H9 (cell line): ENCODE data around the gene UCHL1. TPM values are rescaled to one million over a fixed set of nuclear protein-coding genes. Genes with fewer than 3 reads are reported as not detected.

ENCODE experiments used
- DNase-seq: peaks from one replicate; pipeline ENCODE4 v3.0.0-alpha.2; 2017
- H2AFZ ChIP-seq: one replicate; pipeline ENCODE4 v1.6.1; 2013; ENCODE audit warnings: mild to moderate bottlenecking, low read length, control low read depth, moderate library complexity
- H2AK5ac ChIP-seq: 2 replicates; pipeline ENCODE4 v1.6.1; 2013; ENCODE audit warnings: low read length, control low read depth, mixed read lengths; ENCODE audit not compliant: insufficient read length
- H2BK120ac ChIP-seq: one replicate; pipeline ENCODE4 v1.6.1; 2013; ENCODE audit warnings: low read depth, mild to moderate bottlenecking, low read length, control low read depth, inconsistent platforms; ENCODE audit not compliant: poor library complexity, severe bottlenecking
- H2BK12ac ChIP-seq: 2 replicates; pipeline ENCODE4 v1.6.1; 2013; ENCODE audit warnings: low read length, control low read depth, mixed read lengths, low read depth; ENCODE audit not compliant: insufficient read length
- H2BK15ac ChIP-seq: 2 replicates; pipeline ENCODE4 v1.6.1; 2013; ENCODE audit warnings: low read depth, low read length, control low read depth
- H2BK20ac ChIP-seq: one replicate; pipeline ENCODE4 v1.6.1; 2013; ENCODE audit warnings: low read depth, mild to moderate bottlenecking, low read length, control low read depth, inconsistent platforms; ENCODE audit not compliant: poor library complexity, severe bottlenecking
- H2BK5ac ChIP-seq: 2 replicates; pipeline ENCODE4 v1.6.1; 2013; ENCODE audit warnings: low read length, control low read depth, mixed read lengths; ENCODE audit not compliant: insufficient read length
- H3K14ac ChIP-seq: 2 replicates; pipeline ENCODE4 v1.6.1; 2013; ENCODE audit warnings: low read length, control low read depth; ENCODE audit not compliant: insufficient read depth
- H3K18ac ChIP-seq: 2 replicates; pipeline ENCODE4 v1.6.1; 2013; ENCODE audit warnings: low read depth, mild to moderate bottlenecking, mixed read lengths, low read length, control low read depth; ENCODE audit not compliant: insufficient read length
- H3K23ac ChIP-seq: 2 replicates; pipeline ENCODE4 v1.6.1; 2013; ENCODE audit warnings: low read length, control low read depth, mixed read lengths, low read depth; ENCODE audit not compliant: insufficient read length
- H3K23me2 ChIP-seq: 2 replicates; pipeline ENCODE4 v1.6.1; 2013; ENCODE audit warnings: low read depth, mild to moderate bottlenecking, mixed read lengths, low read length, control low read depth; ENCODE audit not compliant: insufficient read length, poor library complexity, severe bottlenecking
- H3K27ac ChIP-seq: 2 replicates; pipeline ENCODE4 v1.5.1; 2013; ENCODE audit warnings: low read length, control low read depth, mixed read lengths, low read depth; ENCODE audit not compliant: insufficient read length
- H3K27me3 ChIP-seq: 2 replicates; pipeline ENCODE4 v1.6.1; 2013; ENCODE audit warnings: low read length, control low read depth, inconsistent platforms; ENCODE audit not compliant: insufficient read depth
- H3K4ac ChIP-seq: 2 replicates; pipeline ENCODE4 v1.6.1; 2013; ENCODE audit warnings: low read depth, mild to moderate bottlenecking, control low read depth, inconsistent platforms, low read length, moderate library complexity
- H3K4me1 ChIP-seq: 2 replicates; pipeline ENCODE4 v1.6.1; 2013; ENCODE audit warnings: low read length, control low read depth, inconsistent platforms; ENCODE audit not compliant: insufficient read depth
- H3K4me2 ChIP-seq: 2 replicates; pipeline ENCODE4 v1.6.1; 2013; ENCODE audit warnings: low read length, control low read depth, mixed read lengths; ENCODE audit not compliant: insufficient read length, insufficient read depth
- H3K56ac ChIP-seq: 2 replicates; pipeline ENCODE4 v1.6.1; 2013; ENCODE audit warnings: low read depth, mild to moderate bottlenecking, mixed read lengths, low read length, control low read depth; ENCODE audit not compliant: insufficient read length
- H3K79me1 ChIP-seq: 2 replicates; pipeline ENCODE4 v1.6.1; 2013; ENCODE audit warnings: low read depth, mild to moderate bottlenecking, moderate library complexity, low read length, control low read depth, inconsistent platforms; ENCODE audit not compliant: insufficient read depth, poor library complexity, severe bottlenecking
- H3K79me2 ChIP-seq: 2 replicates; pipeline ENCODE4 v1.6.1; 2013; ENCODE audit warnings: low read length, control low read depth, inconsistent platforms; ENCODE audit not compliant: insufficient read depth
- H3K9ac ChIP-seq: 2 replicates; pipeline ENCODE4 v1.6.1; 2013; ENCODE audit warnings: low read length, control low read depth, mixed read lengths; ENCODE audit not compliant: insufficient read length; ENCODE audit errors: extremely low read depth
- H3K9me3 ChIP-seq: one replicate; pipeline ENCODE4 v1.6.1; 2013; ENCODE audit warnings: low read depth, low read length, inconsistent platforms; ENCODE audit not compliant: control insufficient read depth
- H3T11ph ChIP-seq: one replicate; pipeline ENCODE4 v1.6.1; 2013; ENCODE audit warnings: mild to moderate bottlenecking, low read length, control low read depth, inconsistent platforms
- H4K20me1 ChIP-seq: one replicate; pipeline ENCODE4 v1.6.1; 2013; ENCODE audit not compliant: control insufficient read depth, insufficient read length, insufficient read depth
- H4K5ac ChIP-seq: 2 replicates; pipeline ENCODE4 v1.6.1; 2013; ENCODE audit warnings: low read depth, mild to moderate bottlenecking, mixed read lengths, low read length, control low read depth; ENCODE audit not compliant: insufficient read length
- H4K8ac ChIP-seq: replicated peaks from 2 replicates; pipeline ENCODE4 v1.6.1; 2013; ENCODE audit warnings: low read length, control low read depth, mixed read lengths, low read depth; ENCODE audit not compliant: insufficient read length
- H4K91ac ChIP-seq: 2 replicates; pipeline ENCODE4 v1.6.1; 2013; ENCODE audit warnings: low read depth, mild to moderate bottlenecking, moderate library complexity, mixed read lengths, low read length, control low read depth; ENCODE audit not compliant: insufficient read length
- H3K27ac Mint-ChIP-seq, 3 experiments: 2 replicates in 2 of 3; 3 replicates in 1 of 3; pipeline ENCODE4 v1.8.0; 2020 to 2021; ENCODE audit warnings: mixed read lengths in 3 of 3, mild to moderate bottlenecking in 1 of 3, moderate library complexity in 1 of 3
- H3K27me3 Mint-ChIP-seq: 2 replicates; pipeline ENCODE4 v1.8.0; 2021; ENCODE audit warnings: low read depth, mild to moderate bottlenecking, moderate library complexity, mixed read lengths
- H3K36me3 Mint-ChIP-seq, 3 experiments: 2 replicates in 2 of 3; 3 replicates in 1 of 3; pipeline ENCODE4 v1.8.0; 2020 to 2021; ENCODE audit warnings: low read depth in 3 of 3, mixed read lengths in 3 of 3; ENCODE audit not compliant: insufficient read depth in 1 of 3
- H3K4me1 Mint-ChIP-seq, 2 experiments: 2 replicates each; pipeline ENCODE4 v1.8.0; 2020; ENCODE audit warnings: mixed read lengths in 2 of 2
- H3K4me3 Mint-ChIP-seq, 2 experiments: 2 replicates in 1 of 2; 3 replicates in 1 of 2; pipeline ENCODE4 v1.8.0; 2020 to 2021; ENCODE audit warnings: mild to moderate bottlenecking in 2 of 2, mixed read lengths in 2 of 2, moderate library complexity in 1 of 2
- H3K9me3 Mint-ChIP-seq, 2 experiments: 2 replicates in 1 of 2; 3 replicates in 1 of 2; pipeline ENCODE4 v1.8.0; 2020; ENCODE audit warnings: mild to moderate bottlenecking in 2 of 2, mixed read lengths in 2 of 2, moderate library complexity in 1 of 2
- WGBS: extraction: QIAGEN DNeasy Blood & Tissue Kit; methylation state at CpG from one replicate; pipeline ENCODE4 v1.1.7; 2013; ENCODE audit warnings: missing lambda C conversion rate, low lambda C conversion rate, mixed read lengths; ENCODE audit not compliant: insufficient read length; ENCODE audit errors: extremely low coverage; 5-methylcytosine and 5-hydroxymethylcytosine counted together
- total RNA-seq: library from RNA; stranded (reverse); gene quantifications from 2 replicates; pipeline ENCODE4 v1.2.1, GENCODE V29; 2021
- TF ChIP-seq, protein P1 (sequence below): fragments of 200-600 bp; sonication (generic); conservative IDR thresholded peaks from 3 replicates; pipeline ENCODE4 v1.8.0; 2021; ENCODE audit warnings: antibody characterized with exemption, mild to moderate bottlenecking

Gene UCHL1
- total RNA-seq, 1 experiment from 2014 or later, result 513 TPM

DNA sequence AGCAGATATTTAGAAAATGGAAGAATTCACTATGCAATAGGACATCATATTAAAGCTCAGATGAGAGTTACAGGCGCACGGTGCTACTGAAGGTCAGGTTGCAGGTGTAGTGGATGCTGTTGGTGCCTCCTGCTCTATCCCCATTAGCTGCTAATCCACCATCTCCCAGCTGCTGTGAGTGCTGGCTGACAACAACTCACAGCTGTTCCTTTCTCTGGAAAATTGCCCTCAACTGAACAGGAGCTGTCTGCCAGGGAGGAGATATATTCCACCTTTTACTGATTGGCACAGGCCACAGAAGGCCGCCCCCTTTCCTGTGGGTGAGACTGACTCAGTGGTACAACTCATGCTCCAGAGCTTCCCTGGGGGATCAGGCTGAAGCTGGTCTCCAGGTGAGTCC lies 48.7 kb downstream of the UCHL1 start:
- no peaks in the 10 kb centered on the region for H4K20me1 ChIP-seq
- H4K91ac ChIP-seq, result no peak overlapping the region
- no peak overlapping the region for H3K23ac ChIP-seq
- no peaks in the 10 kb centered on the region for H3K4me1 ChIP-seq
- H3K9me3 ChIP-seq, result no peaks in the 10 kb centered on the region
- no peak overlapping the region for H2BK120ac ChIP-seq
- H4K5ac ChIP-seq, result no peak overlapping the region
- H2BK12ac ChIP-seq, result no peak overlapping the region
- no peak overlapping the region for H4K8ac ChIP-seq
- no peak overlapping the region for H3K56ac ChIP-seq
- H3K27me3 ChIP-seq, result no peaks in the 10 kb centered on the region
- no peaks in the 10 kb centered on the region; a peak in 1 of 5 replicates for H3K9me3 Mint-ChIP-seq
- DNase-seq, result no peak
- no peaks in the 10 kb centered on the region for H3K79me2 ChIP-seq
- H3K27ac Mint-ChIP-seq, result no peak overlapping the region
- H3K4me1 Mint-ChIP-seq, result peaks cover 2 to 4% of the 10 kb centered on the region in 2 experiments; a peak in 1 of 4 replicates
- no peak overlapping the region for H2BK15ac ChIP-seq
- no peaks in the 10 kb centered on the region; a peak in 1 of 7 replicates for H3K36me3 Mint-ChIP-seq
- H3K14ac ChIP-seq, result no peak overlapping the region
- H3K79me1 ChIP-seq, result no peaks in the 10 kb centered on the region
- no peak overlapping the region for H3K9ac ChIP-seq
- no peak overlapping the region for H3K4ac ChIP-seq
- TF ChIP-seq, protein P1, sequence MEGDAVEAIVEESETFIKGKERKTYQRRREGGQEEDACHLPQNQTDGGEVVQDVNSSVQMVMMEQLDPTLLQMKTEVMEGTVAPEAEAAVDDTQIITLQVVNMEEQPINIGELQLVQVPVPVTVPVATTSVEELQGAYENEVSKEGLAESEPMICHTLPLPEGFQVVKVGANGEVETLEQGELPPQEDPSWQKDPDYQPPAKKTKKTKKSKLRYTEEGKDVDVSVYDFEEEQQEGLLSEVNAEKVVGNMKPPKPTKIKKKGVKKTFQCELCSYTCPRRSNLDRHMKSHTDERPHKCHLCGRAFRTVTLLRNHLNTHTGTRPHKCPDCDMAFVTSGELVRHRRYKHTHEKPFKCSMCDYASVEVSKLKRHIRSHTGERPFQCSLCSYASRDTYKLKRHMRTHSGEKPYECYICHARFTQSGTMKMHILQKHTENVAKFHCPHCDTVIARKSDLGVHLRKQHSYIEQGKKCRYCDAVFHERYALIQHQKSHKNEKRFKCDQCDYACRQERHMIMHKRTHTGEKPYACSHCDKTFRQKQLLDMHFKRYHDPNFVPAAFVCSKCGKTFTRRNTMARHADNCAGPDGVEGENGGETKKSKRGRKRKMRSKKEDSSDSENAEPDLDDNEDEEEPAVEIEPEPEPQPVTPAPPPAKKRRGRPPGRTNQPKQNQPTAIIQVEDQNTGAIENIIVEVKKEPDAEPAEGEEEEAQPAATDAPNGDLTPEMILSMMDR, result no peak
- H2BK5ac ChIP-seq, result no peak overlapping the region
- H3K4me3 Mint-ChIP-seq, result no peak overlapping the region
- H2AK5ac ChIP-seq, result no peak overlapping the region
- H3K4me2 ChIP-seq, result no peak overlapping the region
- no peak overlapping the region for H2AFZ ChIP-seq
- peaks cover 4% of the 10 kb centered on the region; the same call in 1 of the 2 replicates for H3K27me3 Mint-ChIP-seq
- no peak overlapping the region for H3T11ph ChIP-seq
- no CpG with 5 or more reads among the region's 3 CpGs for WGBS
- no peak overlapping the region for H3K27ac ChIP-seq
- H3K18ac ChIP-seq, result no peak overlapping the region
- H3K23me2 ChIP-seq, result no peaks in the 10 kb centered on the region
- H2BK20ac ChIP-seq, result no peak overlapping the region
